ENCODE measurements around the gene PLA2G3. TPM values are rescaled to one million over a fixed set of nuclear protein-coding genes. Genes with fewer than 3 reads are reported as not detected.
"Not testable (repeated sequence)": the region's sequence is repeated elsewhere in the genome, so short reads cannot be mapped to it uniquely, and the experiment has no call there.

Gene PLA2G3
- polyA plus RNA-seq, 1 donor from 2014 or later: not detected

- Mint-ChIP-seq H3K4me1 (peaks cover 0 to 4% (median 3%) of the 10 kb centered on the region in 3 donors), H3K9me3 (no peaks in the 10 kb centered on the region), H3K36me3 (no peaks in the 10 kb centered on the region), H3K4me3 (no peak overlapping the region), H3K27ac (no peak overlapping the region), H3K27me3 (peaks cover 1% of the 10 kb centered on the region)
These were observed 17.1 kb downstream of the PLA2G3 start for GRCh38 chr22:31123292-31123602.

GRCh38 chr22:31122532-31123291, 17.6 kb downstream of the PLA2G3 start, which contains the start of gene INPP5J:
Gene INPP5J (plus strand): TSS chr22:31122966. CDS start chr22:31123015, 49 bp downstream.
- Mint-ChIP-seq H3K27me3 (peaks cover 1% of the 10 kb centered on the region), H3K27ac (no peak within 1 kb of the TSS), H3K4me3 (peak within 1 kb of the TSS in 1 of 4 donors; percentile 54)

DNA sequence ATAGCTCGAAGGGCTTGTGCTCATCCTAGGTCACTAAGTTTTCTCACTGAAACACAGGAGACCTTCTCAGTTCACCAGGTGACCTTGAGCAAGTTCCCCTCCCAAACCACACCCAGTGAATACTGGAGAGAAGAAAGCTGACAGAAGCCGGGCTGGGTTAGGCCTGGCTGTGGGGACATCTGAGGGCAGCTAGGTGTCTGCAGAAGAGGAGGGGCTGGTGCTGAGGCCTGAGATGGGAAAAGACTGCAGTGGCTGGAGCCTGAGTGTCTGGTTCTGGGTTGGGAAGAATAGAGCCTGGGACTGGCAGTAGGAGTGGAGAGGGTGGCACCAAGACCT, 18.1 kb downstream of the PLA2G3 start:
- Mint-ChIP-seq H3K4me1 (peaks cover 0 to 4% (median 3%) of the 10 kb centered on the region in 3 donors), H3K9me3 (no peaks in the 10 kb centered on the region), H3K27ac (no peak overlapping the region), H3K27me3 (peaks cover 1% of the 10 kb centered on the region), H3K4me3 (no peak overlapping the region), H3K36me3 (no peaks in the 10 kb centered on the region)

More at GRCh38 chr22:31122532-31123291, 17.6 kb downstream of the PLA2G3 start, which contains the start of gene INPP5J:
- H3K4me1 Mint-ChIP-seq: peaks cover 0 to 4% (median 3%) of the 10 kb centered on the region in 3 donors
- H3K36me3 Mint-ChIP-seq: no peaks in the 10 kb centered on the region
- H3K9me3 Mint-ChIP-seq: no peaks in the 10 kb centered on the region

DNA sequence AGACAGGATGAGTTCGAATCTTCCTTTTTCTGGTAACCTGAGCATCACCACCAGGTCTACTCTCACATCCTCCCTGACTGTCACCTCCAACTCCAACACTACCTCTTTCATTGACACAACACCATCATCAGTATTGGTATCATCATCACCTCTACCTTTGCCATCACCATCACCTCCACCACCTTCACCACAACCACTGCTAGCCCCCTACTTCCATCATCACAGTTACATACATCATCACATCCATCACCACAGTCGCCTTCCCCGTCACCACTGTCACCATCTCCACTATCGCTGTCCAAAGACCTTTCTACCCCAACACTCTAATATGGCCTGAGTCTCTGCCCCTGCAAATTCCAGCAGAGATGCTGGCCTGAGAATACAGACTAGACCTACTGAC, 18.9 kb downstream of the PLA2G3 start:
- Mint-ChIP-seq H3K4me1 (peaks cover 0 to 4% (median 3%) of the 10 kb centered on the region in 3 donors), H3K27me3 (peaks cover 1% of the 10 kb centered on the region), H3K36me3 (no peaks in the 10 kb centered on the region), H3K9me3 (no peaks in the 10 kb centered on the region), H3K4me3 (no peak overlapping the region), H3K27ac (peak overlapping the region in 1 of 3 donors; percentile 69)

- H3K9me3 Mint-ChIP-seq: no peaks in the 10 kb centered on the region
- H3K4me3 Mint-ChIP-seq: no peak overlapping the region
- H3K27me3 Mint-ChIP-seq: peaks cover 1% of the 10 kb centered on the region
- no peaks in the 10 kb centered on the region for H3K36me3 Mint-ChIP-seq
- no peaks in the 10 kb centered on the region for H3K4me1 Mint-ChIP-seq
- H3K27ac Mint-ChIP-seq: peak overlapping the region in 1 of 3 donors; percentile 69
These were observed 19.7 kb downstream of the PLA2G3 start for GRCh38 chr22:31120642-31121041.

GRCh38 chr22:31120230-31120629, 20.1 kb downstream of the PLA2G3 start:
- peak overlapping the region in 1 of 4 donors; percentile 28 for H3K4me3 Mint-ChIP-seq
- no peaks in the 10 kb centered on the region for H3K4me1 Mint-ChIP-seq
- no peaks in the 10 kb centered on the region for H3K9me3 Mint-ChIP-seq
- H3K36me3 Mint-ChIP-seq: no peaks in the 10 kb centered on the region
- H3K27me3 Mint-ChIP-seq: peaks cover 1% of the 10 kb centered on the region
- no peak overlapping the region for H3K27ac Mint-ChIP-seq

- Mint-ChIP-seq H3K27me3 (peaks cover 1% of the 10 kb centered on the region), H3K36me3 (no peaks in the 10 kb centered on the region), H3K27ac (no peak overlapping the region), H3K9me3 (no peaks in the 10 kb centered on the region), H3K4me1 (no peaks in the 10 kb centered on the region), H3K4me3 (no peak overlapping the region)
These were observed 21.1 kb downstream of the PLA2G3 start for GRCh38 chr22:31119026-31119717.

GRCh38 chr22:31118046-31118820, 22.1 kb downstream of the PLA2G3 start:
- Mint-ChIP-seq H3K27me3 (no peaks in the 10 kb centered on the region), H3K9me3 (no peaks in the 10 kb centered on the region), H3K4me3 (no peak overlapping the region), H3K27ac (no peak overlapping the region), H3K4me1 (no peaks in the 10 kb centered on the region), H3K36me3 (no peaks in the 10 kb centered on the region)

- not testable (repeated sequence) for H3K4me3 Mint-ChIP-seq, H3K27ac Mint-ChIP-seq, H3K9me3 Mint-ChIP-seq, H3K4me1 Mint-ChIP-seq, H3K27me3 Mint-ChIP-seq, H3K36me3 Mint-ChIP-seq
These were observed 27.7 kb downstream of the PLA2G3 start for GRCh38 chr22:31112547-31113091.

DNA sequence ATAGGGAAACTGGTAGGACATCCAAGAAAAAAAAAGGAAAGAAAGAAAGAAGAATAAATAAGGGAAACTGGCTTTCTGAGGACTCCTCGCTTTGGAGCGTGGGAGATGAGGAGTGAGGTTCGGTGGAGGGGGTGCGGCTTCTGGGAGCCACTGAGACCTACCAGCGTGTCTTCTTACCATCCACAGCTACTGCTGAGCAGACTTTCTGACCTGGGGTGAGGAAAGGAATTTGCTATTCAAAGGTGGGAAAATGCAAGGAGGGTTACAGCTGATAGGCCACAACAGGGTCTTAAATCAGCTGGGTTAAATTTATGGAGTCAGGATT, 32.5 kb downstream of the PLA2G3 start:
- H3K4me1 Mint-ChIP-seq: peaks cover 9 to 21% (median 15%) of the 10 kb centered on the region in 3 donors
- peaks cover 3% of the 10 kb centered on the region for H3K27me3 Mint-ChIP-seq
- H3K9me3 Mint-ChIP-seq: no peaks in the 10 kb centered on the region
- H3K4me3 Mint-ChIP-seq: peak overlapping the region; percentile 92 to 100 (median 96)
- peak overlapping the region; percentile 89 to 97 (median 94) for H3K27ac Mint-ChIP-seq
- H3K36me3 Mint-ChIP-seq: peaks cover 2% of the 10 kb centered on the region

- Mint-ChIP-seq H3K4me1 (peaks cover 9 to 21% (median 15%) of the 10 kb centered on the region in 3 donors), H3K27ac (peak within 1 kb of the TSS; percentile 89 to 97 (median 94)), H3K36me3 (peaks cover 2% of the 10 kb centered on the region), H3K4me3 (peak within 1 kb of the TSS; percentile 92 to 100 (median 96)), H3K9me3 (no peaks in the 10 kb centered on the region), H3K27me3 (peaks cover 3% of the 10 kb centered on the region)
These were observed 33.0 kb downstream of the PLA2G3 start, which contains the start of gene SELENOM for GRCh38 chr22:31107178-31107893. Gene SELENOM (minus strand): TSS chr22:31107568. CDS start chr22:31107505, 63 bp downstream.

DNA sequence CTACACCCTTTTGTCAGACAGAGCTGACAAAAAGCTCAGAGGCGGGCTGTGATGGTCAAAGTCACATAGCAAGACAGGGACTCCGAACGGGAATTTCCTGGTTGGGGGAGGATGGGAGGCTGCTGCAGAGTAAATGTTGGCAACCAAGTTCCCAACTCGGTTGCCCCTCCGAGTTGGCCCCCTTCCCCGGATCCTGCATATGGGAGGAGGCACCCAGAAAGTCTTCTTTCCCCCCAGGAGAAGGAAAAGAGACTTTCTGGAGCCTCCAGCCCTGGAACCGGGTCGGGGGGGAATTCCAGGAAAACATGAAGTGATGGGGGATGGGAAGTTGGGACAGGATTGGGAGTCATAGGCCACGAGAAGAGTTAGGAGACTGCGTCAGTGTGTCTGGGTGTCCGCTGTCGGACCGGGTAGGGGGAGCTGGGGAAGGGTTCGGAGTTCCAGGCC, 33.6 kb downstream of the PLA2G3 start:
- Mint-ChIP-seq H3K27ac (peak overlapping the region; percentile 39 to 97 (median 94)), H3K9me3 (no peaks in the 10 kb centered on the region), H3K4me1 (peaks cover 9 to 21% (median 15%) of the 10 kb centered on the region in 3 donors), H3K36me3 (peaks cover 2% of the 10 kb centered on the region), H3K4me3 (peak overlapping the region; percentile 92 to 100 (median 96)), H3K27me3 (peaks cover 3% of the 10 kb centered on the region)

DNA sequence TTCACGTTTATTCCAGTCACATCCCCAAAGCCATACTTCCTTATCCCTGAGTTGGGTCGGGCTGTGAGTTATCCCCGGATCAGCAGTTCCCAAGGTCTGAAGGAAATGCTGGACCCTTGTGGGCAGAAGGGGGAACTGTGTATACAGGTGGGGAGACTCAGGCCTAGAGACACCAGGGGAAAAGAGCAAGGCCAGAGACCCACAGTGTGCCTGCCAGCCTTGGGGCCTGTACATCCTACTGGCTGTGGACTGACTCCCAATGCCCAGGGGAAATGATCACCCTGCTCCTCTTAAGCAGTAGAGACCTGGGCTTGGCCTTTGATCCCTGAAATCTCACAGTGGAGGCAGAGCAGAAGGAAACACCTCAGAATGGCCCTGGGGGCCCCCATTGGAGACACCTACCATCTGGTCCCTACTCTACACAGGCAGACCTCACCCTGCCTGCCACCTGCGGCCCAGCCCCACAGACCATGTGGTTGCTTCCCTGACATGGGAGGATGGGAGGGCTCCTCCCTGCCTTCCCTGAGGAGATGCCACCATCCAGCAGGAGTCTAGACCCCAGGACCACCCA, 34.2 kb downstream of the PLA2G3 start:
- Mint-ChIP-seq H3K4me1 (peaks cover 9 to 21% (median 15%) of the 10 kb centered on the region in 3 donors), H3K27me3 (peaks cover 3% of the 10 kb centered on the region), H3K27ac (peak overlapping the region in 2 of 3 donors; percentile 31 to 69), H3K9me3 (no peaks in the 10 kb centered on the region), H3K36me3 (peaks cover 2% of the 10 kb centered on the region), H3K4me3 (peak overlapping the region; percentile 85 to 100 (median 96))

Data from IgD-negative memory B cell (primary cell).